Stimulated activated CD8-positive, alpha-beta memory T cell treated with anti-CD3 and anti-CD28 coated beads, Interleukin-15, amount 100 ng/mL, for 48 hours (primary cell): Measurements from ENCODE around the gene SNX27.
"Not testable (repeated sequence)": the region's sequence is repeated elsewhere in the genome, so short reads cannot be mapped to it uniquely, and the experiment has no call there.

Experiments used
- DNase-seq, 2 donors: peaks; one replicate each; pipeline ENCODE4 v3.0.0-alpha.2; 2020; ENCODE audit warnings: low read depth in 2 of 2

The SNX27 gene

GRCh38 chr1:151639466-151639865, 27.6 kb downstream of the SNX27 start:
- DNase-seq = no peak

GRCh38 chr1:151641229-151641628, 29.4 kb downstream of the SNX27 start:
- DNase-seq = no peak

GRCh38 chr1:151643085-151643484, 31.2 kb downstream of the SNX27 start:
- not testable (repeated sequence) for DNase-seq

GRCh38 chr1:151644001-151644400, 32.2 kb downstream of the SNX27 start:
- DNase-seq = no peak

GRCh38 chr1:151653397-151653796, 41.5 kb downstream of the SNX27 start:
- DNase-seq = no peak

GRCh38 chr1:151655371-151655770, 43.5 kb downstream of the SNX27 start:
- DNase-seq = no peak

GRCh38 chr1:151661751-151662150, 49.9 kb downstream of the SNX27 start:
- no peak for DNase-seq

GRCh38 chr1:151668090-151668489, 56.2 kb downstream of the SNX27 start:
- no peak for DNase-seq

- DNase-seq = not testable (repeated sequence)
Observed at GRCh38 chr1:151670036-151670675, 58.3 kb downstream of the SNX27 start.

- no peak for DNase-seq
Observed at GRCh38 chr1:151673407-151673806, 61.6 kb downstream of the SNX27 start.

GRCh38 chr1:151680391-151680790, 68.5 kb downstream of the SNX27 start:
- no peak for DNase-seq

GRCh38 chr1:151680826-151681225, 69.0 kb downstream of the SNX27 start:
- DNase-seq = no peak

GRCh38 chr1:151681923-151682322, 70.1 kb downstream of the SNX27 start:
- no peak for DNase-seq

GRCh38 chr1:151682901-151683300, 71.1 kb downstream of the SNX27 start:
- DNase-seq = not testable (repeated sequence)

GRCh38 chr1:151684128-151684527, 72.3 kb downstream of the SNX27 start:
- DNase-seq = no peak

- no peak for DNase-seq
Observed at GRCh38 chr1:151686561-151686960, 74.7 kb downstream of the SNX27 start.

- no peak for DNase-seq
Observed at GRCh38 chr1:151689494-151689893, 77.6 kb downstream of the SNX27 start.

- DNase-seq = no peak
Observed at GRCh38 chr1:151692226-151692625, 80.4 kb downstream of the SNX27 start.

- no peak for DNase-seq
Observed at GRCh38 chr1:151693057-151693651, 81.3 kb downstream of the SNX27 start.

- no peak for DNase-seq
Observed at GRCh38 chr1:151701515-151701914, 89.7 kb downstream of the SNX27 start.

GRCh38 chr1:151702936-151703335, 91.1 kb downstream of the SNX27 start:
- no peak for DNase-seq

- DNase-seq = no peak
Observed at GRCh38 chr1:151703813-151704212, 92.0 kb downstream of the SNX27 start.

GRCh38 chr1:151704246-151704645, 92.4 kb downstream of the SNX27 start:
- no peak for DNase-seq

GRCh38 chr1:151705146-151705545, 93.3 kb downstream of the SNX27 start:
- DNase-seq = no peak
